Measurements from ENCODE around the gene FLNA.
"Not testable (repeated sequence)": the region's sequence is repeated elsewhere in the genome, so short reads cannot be mapped to it uniquely, and the experiment has no call there.

GRCh38 chrX:154388649-154389048 is 14.2 kb upstream of the FLNA start:
- TF ChIP-seq, protein P1, sequence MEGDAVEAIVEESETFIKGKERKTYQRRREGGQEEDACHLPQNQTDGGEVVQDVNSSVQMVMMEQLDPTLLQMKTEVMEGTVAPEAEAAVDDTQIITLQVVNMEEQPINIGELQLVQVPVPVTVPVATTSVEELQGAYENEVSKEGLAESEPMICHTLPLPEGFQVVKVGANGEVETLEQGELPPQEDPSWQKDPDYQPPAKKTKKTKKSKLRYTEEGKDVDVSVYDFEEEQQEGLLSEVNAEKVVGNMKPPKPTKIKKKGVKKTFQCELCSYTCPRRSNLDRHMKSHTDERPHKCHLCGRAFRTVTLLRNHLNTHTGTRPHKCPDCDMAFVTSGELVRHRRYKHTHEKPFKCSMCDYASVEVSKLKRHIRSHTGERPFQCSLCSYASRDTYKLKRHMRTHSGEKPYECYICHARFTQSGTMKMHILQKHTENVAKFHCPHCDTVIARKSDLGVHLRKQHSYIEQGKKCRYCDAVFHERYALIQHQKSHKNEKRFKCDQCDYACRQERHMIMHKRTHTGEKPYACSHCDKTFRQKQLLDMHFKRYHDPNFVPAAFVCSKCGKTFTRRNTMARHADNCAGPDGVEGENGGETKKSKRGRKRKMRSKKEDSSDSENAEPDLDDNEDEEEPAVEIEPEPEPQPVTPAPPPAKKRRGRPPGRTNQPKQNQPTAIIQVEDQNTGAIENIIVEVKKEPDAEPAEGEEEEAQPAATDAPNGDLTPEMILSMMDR (IDR thresholded peaks at IDR 0.05; ENCODE audit: insufficient read depth, low read length) = not testable (repeated sequence)
- not testable (repeated sequence) for TF ChIP-seq GABPA (IDR thresholded peaks at IDR 0.05; ENCODE audit: low read depth); POLR2AphosphoS5 (IDR thresholded peaks at IDR 0.05; ENCODE audit: low read depth); SPI1 (IDR thresholded peaks at IDR 0.05; ENCODE audit: borderline replicate concordance, low read depth)
- TF ChIP-seq, protein P2, sequence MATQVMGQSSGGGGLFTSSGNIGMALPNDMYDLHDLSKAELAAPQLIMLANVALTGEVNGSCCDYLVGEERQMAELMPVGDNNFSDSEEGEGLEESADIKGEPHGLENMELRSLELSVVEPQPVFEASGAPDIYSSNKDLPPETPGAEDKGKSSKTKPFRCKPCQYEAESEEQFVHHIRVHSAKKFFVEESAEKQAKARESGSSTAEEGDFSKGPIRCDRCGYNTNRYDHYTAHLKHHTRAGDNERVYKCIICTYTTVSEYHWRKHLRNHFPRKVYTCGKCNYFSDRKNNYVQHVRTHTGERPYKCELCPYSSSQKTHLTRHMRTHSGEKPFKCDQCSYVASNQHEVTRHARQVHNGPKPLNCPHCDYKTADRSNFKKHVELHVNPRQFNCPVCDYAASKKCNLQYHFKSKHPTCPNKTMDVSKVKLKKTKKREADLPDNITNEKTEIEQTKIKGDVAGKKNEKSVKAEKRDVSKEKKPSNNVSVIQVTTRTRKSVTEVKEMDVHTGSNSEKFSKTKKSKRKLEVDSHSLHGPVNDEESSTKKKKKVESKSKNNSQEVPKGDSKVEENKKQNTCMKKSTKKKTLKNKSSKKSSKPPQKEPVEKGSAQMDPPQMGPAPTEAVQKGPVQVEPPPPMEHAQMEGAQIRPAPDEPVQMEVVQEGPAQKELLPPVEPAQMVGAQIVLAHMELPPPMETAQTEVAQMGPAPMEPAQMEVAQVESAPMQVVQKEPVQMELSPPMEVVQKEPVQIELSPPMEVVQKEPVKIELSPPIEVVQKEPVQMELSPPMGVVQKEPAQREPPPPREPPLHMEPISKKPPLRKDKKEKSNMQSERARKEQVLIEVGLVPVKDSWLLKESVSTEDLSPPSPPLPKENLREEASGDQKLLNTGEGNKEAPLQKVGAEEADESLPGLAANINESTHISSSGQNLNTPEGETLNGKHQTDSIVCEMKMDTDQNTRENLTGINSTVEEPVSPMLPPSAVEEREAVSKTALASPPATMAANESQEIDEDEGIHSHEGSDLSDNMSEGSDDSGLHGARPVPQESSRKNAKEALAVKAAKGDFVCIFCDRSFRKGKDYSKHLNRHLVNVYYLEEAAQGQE (IDR thresholded peaks at IDR 0.05; ENCODE audit: insufficient replicate concordance, low read depth) = not testable (repeated sequence)

Measured in HL-60 (cell line).